ENCODE results near the gene OSCAR. TPM values are rescaled to one million over a fixed set of nuclear protein-coding genes. Genes with fewer than 3 reads are reported as not detected.

OSCAR gene
- total RNA-seq, 3 donors from 2014 or later, result 0.11 TPM; not detected in 2

DNA sequence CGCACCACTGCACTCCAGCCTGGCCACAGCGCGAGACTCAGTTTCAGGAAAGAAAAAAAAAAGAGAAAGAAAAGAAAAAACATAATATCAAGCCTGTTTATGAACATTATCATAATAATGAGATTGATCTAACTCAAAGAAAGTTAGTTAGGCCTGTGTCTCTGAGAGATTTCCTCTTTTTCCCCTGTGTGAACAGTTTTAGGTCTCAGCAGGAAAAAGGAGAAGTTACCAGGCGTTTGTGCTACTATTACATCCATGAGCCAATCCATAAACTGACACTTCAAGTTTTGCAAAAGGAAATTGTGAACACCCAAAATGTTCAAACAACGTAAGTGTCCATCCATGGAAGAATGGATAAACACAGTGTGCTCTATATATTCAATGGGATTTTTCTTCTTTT is 23.3 kb downstream of the OSCAR start:
- DNase-seq (no peak), ATAC-seq (no peak)
- no peaks in the 10 kb centered on the region for H3K36me3 Mint-ChIP-seq (ENCODE audit: insufficient read depth)
- H3K9me3 Mint-ChIP-seq, result peaks cover 3% of the 10 kb centered on the region
- peaks cover 1% of the 10 kb centered on the region for H3K27me3 Mint-ChIP-seq (ENCODE audit: low read depth)
- H3K4me3 Mint-ChIP-seq, result no peak overlapping the region
- no peaks in the 10 kb centered on the region for H3K4me1 Mint-ChIP-seq (ENCODE audit: low read depth)

DNA sequence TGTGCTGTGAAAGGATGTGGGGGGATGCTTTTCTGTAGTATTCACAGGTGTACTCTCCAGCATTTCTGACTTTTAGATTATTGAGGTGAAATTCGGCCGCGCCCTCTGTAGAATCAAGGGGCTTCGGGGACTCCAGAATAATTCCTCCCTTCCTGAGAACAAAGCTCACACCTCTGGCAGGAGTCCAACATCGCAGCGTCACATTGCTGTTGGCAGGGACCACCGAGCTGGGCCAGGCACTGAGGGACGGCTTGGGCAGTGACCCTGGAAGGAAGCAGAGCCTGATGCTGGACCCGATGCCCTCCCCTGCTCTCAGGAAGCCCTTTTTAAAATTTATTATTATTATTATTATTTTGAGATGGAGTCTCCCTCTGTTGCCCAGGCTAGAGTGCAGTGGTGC is 25.8 kb downstream of the OSCAR start:
- ATAC-seq, result no peak
- Mint-ChIP-seq H3K27me3 (ENCODE audit: low read depth) (peaks cover 1% of the 10 kb centered on the region), H3K4me3 (no peak overlapping the region), H3K4me1 (ENCODE audit: low read depth) (no peaks in the 10 kb centered on the region), H3K9me3 (no peaks in the 10 kb centered on the region), H3K36me3 (ENCODE audit: insufficient read depth) (no peaks in the 10 kb centered on the region)
- DNase-seq, result no peak

DNA sequence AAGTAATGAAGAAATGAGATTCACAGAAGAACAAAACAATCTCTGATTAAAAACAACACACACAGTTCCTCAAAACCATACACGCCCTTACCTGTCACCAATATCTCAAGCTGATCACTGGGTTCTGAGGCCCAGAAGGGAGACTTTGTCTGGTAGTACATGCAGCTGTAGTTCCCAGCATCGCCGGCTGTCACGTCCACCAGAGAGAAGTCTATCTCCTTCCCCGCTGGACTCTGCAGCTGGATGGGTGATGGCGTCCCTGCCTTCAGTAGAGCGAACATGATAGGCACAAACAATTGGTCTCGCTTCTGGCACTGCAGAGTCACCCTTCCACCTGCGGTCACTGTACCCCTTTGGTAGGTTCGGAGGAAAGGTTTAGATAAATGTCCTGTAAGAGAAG is 26.8 kb downstream of the OSCAR start:
- ATAC-seq (no peak), DNase-seq (no peak)
- Mint-ChIP-seq H3K27me3 (ENCODE audit: low read depth) (peaks cover 1% of the 10 kb centered on the region), H3K36me3 (ENCODE audit: insufficient read depth) (no peaks in the 10 kb centered on the region), H3K9me3 (no peaks in the 10 kb centered on the region), H3K4me1 (ENCODE audit: low read depth) (no peaks in the 10 kb centered on the region), H3K4me3 (no peak overlapping the region)

DNA sequence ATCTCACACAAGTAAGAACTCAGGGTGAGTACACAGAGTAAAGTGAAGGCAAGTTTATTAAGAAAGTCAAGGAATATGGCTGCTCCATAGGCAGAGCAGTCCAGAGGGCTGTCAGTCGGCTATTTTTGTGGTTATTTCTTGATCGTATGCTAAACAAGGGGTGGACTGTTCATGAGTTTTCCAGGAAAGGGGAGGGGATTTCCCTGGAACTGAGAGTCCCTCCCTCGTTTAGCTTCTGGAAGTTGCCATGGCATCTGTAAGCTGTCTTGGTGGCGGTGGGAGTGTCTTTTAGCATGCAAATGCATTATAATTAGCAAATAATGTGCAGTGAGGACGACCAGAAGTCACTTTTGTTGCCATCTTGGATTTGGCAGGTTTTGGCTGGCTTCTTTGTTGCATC is 31.1 kb downstream of the OSCAR start:
- DNase-seq (no peak), ATAC-seq (no peak)
- no peaks in the 10 kb centered on the region for H3K9me3 Mint-ChIP-seq
- H3K36me3 Mint-ChIP-seq (ENCODE audit: insufficient read depth), result no peaks in the 10 kb centered on the region
- peaks cover 12% of the 10 kb centered on the region for H3K27me3 Mint-ChIP-seq (ENCODE audit: low read depth)
- no peaks in the 10 kb centered on the region for H3K4me1 Mint-ChIP-seq (ENCODE audit: low read depth)
- no peak overlapping the region for H3K4me3 Mint-ChIP-seq

DNA sequence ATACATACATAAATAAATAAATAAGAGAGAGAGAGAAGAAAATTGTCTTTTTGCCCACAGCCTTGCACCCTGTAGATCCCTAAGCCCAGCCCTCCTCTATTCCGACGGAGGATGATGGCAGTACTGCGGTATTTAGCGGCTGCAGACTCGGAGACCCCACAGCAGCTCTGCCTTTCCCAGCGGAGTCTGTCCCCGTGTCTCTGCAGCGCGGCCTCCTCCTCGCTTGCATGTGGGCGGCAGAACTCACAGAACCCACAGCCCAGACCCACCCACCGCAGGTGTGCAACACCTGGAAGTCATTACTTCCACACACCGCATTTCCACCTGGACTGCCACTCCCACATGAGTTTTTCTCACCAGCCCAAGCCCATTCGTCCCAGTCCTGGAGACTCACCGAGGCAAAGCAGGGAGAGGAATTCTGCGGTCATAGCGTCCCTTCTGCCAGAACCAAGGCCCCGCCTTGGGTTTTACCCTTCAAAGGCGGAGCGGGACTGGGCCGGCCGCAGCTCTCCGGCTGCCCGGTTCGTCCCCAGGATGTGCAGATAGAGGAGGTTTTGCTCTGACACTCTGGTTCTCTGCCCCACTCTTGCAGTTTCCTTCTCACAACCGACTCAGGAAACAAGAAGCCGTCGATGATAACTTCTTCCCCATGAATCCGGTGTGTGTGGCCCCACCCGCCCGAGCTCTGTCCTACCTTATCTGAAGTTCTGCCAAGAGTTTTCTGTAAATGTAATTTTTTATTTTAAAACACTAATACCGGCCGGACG is 37.1 kb downstream of the OSCAR start, which contains the start of gene VSTM1:
TSS of gene VSTM1 (minus strand) at position 548 of the 767 bp plus-strand sequence. CDS start at position 428, 120 bp downstream.
- H3K27me3 Mint-ChIP-seq (ENCODE audit: low read depth), result peaks cover 36% of the 10 kb centered on the region
- ATAC-seq (no peak), DNase-seq (no peak)
- no peaks in the 10 kb centered on the region for H3K36me3 Mint-ChIP-seq (ENCODE audit: insufficient read depth)
- H3K9me3 Mint-ChIP-seq, result no peaks in the 10 kb centered on the region
- H3K4me3 Mint-ChIP-seq, result no peak within 1 kb of the TSS
- no peaks in the 10 kb centered on the region for H3K4me1 Mint-ChIP-seq (ENCODE audit: low read depth)

DNA sequence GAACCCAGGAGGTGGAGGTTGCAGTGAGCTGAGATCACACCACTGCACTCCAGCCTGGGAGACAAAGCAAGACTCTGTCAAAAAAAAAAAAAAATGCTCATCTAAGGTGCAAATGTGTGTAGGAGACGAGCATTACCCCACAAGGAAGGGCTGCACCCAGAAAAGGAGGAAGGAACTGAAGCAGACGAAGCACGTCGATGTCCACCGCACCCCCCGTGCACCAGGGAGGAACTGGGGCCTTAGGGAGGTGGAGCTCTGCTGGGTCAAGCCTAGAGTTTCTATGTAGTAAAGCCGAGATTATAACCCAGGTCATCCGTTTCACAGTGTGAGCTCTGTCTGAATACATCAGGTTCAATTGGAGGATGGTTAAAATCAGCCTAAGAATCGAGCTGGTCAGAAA is 38.0 kb downstream of the OSCAR start:
- Mint-ChIP-seq H3K27me3 (ENCODE audit: low read depth) (peaks cover 32% of the 10 kb centered on the region), H3K36me3 (ENCODE audit: insufficient read depth) (no peaks in the 10 kb centered on the region), H3K4me1 (ENCODE audit: low read depth) (no peaks in the 10 kb centered on the region), H3K4me3 (no peak overlapping the region), H3K9me3 (no peaks in the 10 kb centered on the region)
- ATAC-seq (no peak), DNase-seq (no peak)

DNA sequence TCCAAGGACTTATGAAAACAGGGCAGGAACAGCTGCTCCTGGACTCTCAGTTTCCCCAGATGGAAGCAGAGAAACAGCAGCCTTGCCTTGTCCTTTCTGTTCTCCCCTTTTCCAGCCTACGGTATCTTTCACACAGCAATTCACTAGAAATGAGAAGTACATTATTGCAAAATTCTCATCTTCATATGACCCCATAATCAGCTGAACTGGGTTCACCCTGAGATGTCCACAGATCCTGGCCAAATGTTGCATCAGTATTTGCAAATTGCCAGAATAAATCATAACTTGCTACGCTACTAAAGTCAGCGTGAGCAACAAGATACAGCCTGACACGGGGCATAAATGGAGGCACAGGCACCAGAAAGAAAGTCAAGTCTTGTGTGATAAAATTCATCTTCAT is 53.0 kb downstream of the OSCAR start:
- peaks cover 20% of the 10 kb centered on the region for H3K27me3 Mint-ChIP-seq (ENCODE audit: low read depth)
- H3K4me3 Mint-ChIP-seq, result no peak overlapping the region
- H3K4me1 Mint-ChIP-seq (ENCODE audit: low read depth), result no peaks in the 10 kb centered on the region
- H3K36me3 Mint-ChIP-seq (ENCODE audit: insufficient read depth), result no peaks in the 10 kb centered on the region
- DNase-seq (no peak), ATAC-seq (no peak)
- peaks cover 7% of the 10 kb centered on the region for H3K9me3 Mint-ChIP-seq

DNA sequence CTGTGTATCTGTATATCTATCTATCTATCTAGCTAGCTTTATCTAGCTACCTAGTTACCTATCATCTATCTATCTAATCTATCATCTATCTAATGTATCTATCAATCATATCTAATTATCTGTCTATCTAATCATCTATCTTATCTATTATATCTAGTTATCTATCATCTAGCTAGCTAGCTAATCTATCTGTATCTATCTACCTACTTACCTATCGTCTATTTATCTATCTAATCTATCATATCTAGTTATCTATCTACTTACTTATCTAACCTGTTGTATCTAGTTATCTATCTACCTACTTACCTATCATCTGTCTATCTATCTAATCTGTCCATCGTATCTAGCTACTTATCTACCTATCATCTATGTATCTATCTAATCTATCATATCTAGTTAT is 54.8 kb downstream of the OSCAR start:
- Mint-ChIP-seq H3K27me3 (ENCODE audit: low read depth) (peaks cover 26% of the 10 kb centered on the region), H3K4me3 (no peak overlapping the region), H3K4me1 (ENCODE audit: low read depth) (no peaks in the 10 kb centered on the region), H3K9me3 (peaks cover 7% of the 10 kb centered on the region), H3K36me3 (ENCODE audit: insufficient read depth) (no peaks in the 10 kb centered on the region)
- no peak for DNase-seq
- no peak for ATAC-seq

Other genes starting within 250 kb of the OSCAR start
- gene MYADM, start 232.9 kb downstream of the OSCAR start, total RNA-seq, result 10 to 100 TPM; 11.3 to 12.0 (median 11.6) TPM
- gene PRKCG, start 218.6 kb downstream of the OSCAR start, total RNA-seq, result not detected
- not detected for gene CACNG7, start 191.5 kb downstream of the OSCAR start, total RNA-seq
- not detected for gene CACNG8, start 137.9 kb downstream of the OSCAR start, total RNA-seq
- gene CACNG6, start 109.2 kb downstream of the OSCAR start, total RNA-seq, result not detected
- not detected for gene VSTM1, start 36.9 kb downstream of the OSCAR start, total RNA-seq
- gene TARM1, start 19.4 kb downstream of the OSCAR start, total RNA-seq, result not detected
- gene NDUFA3, start 2.1 kb upstream of the OSCAR start, total RNA-seq, result 100 to 1,000 TPM; 118 to 170 (median 140) TPM
- gene TFPT, start 14.9 kb upstream of the OSCAR start, total RNA-seq, result 10 to 100 TPM; 32.1 to 33.8 (median 33.0) TPM
- gene PRPF31, start 15.0 kb upstream of the OSCAR start, total RNA-seq, result 100 to 1,000 TPM; 154 to 180 (median 161) TPM
- 100 to 1,000 TPM in 2 of 3 donors, 10 to 100 TPM in 1; 90.8 to 102 (median 100) TPM for gene CNOT3, start 37.0 kb upstream of the OSCAR start, total RNA-seq
- gene LENG1, start 58.9 kb upstream of the OSCAR start, total RNA-seq, result 1 to 10 TPM; 5.6 to 9.7 (median 9.2) TPM
- under 1 TPM; 0.63 to 0.98 (median 0.79) TPM for gene TMC4, start 72.4 kb upstream of the OSCAR start, total RNA-seq
- 100 to 1,000 TPM in 2 of 3 donors, 10 to 100 TPM in 1; 96.3 to 122 (median 108) TPM for gene MBOAT7, start 88.8 kb upstream of the OSCAR start, total RNA-seq
- gene TSEN34, start 90.5 kb upstream of the OSCAR start, total RNA-seq, result 10 to 100 TPM; 22.7 to 29.1 (median 25.9) TPM
- gene RPS9, start 100.1 kb upstream of the OSCAR start, total RNA-seq, result 1,000 to 10,000 TPM; 2,430 to 2,508 (median 2,489) TPM
- gene LILRB3, start 122.2 kb upstream of the OSCAR start, total RNA-seq, result not detected
- gene LILRA6, start 142.0 kb upstream of the OSCAR start, total RNA-seq, result not detected
- not detected for gene LILRB5, start 156.5 kb upstream of the OSCAR start, total RNA-seq
- gene LILRB2, start 180.3 kb upstream of the OSCAR start, total RNA-seq, result not detected
- not detected for gene LILRA5, start 212.4 kb upstream of the OSCAR start, total RNA-seq
- not detected for gene LILRA4, start 238.4 kb upstream of the OSCAR start, total RNA-seq

All from activated T-cell treated with anti-CD3 and anti-CD28 coated beads, Interleukin-2, amount 50 U/mL, for 4 hours (primary cell).